Activated CD4-positive, alpha-beta T cell treated with anti-CD3 and anti-CD28 coated beads, Interleukin-2, Interleukin-6, amounts not matched to agents 100 ng/mL and 50 ng/mL, durations not matched to agents 16 hours and 8 hours (primary cell): ENCODE measurements around the gene ETFA.
"Not testable (repeated sequence)": the region's sequence is repeated elsewhere in the genome, so short reads cannot be mapped to it uniquely, and the experiment has no call there.

Experiments used
- DNase-seq: peaks from one replicate; pipeline ENCODE4 v3.0.0-alpha.2; 2020

The ETFA gene

GRCh38 chr15:76270876-76271275 is 40.4 kb downstream of the ETFA start:
- DNase-seq, result no peak

DNA sequence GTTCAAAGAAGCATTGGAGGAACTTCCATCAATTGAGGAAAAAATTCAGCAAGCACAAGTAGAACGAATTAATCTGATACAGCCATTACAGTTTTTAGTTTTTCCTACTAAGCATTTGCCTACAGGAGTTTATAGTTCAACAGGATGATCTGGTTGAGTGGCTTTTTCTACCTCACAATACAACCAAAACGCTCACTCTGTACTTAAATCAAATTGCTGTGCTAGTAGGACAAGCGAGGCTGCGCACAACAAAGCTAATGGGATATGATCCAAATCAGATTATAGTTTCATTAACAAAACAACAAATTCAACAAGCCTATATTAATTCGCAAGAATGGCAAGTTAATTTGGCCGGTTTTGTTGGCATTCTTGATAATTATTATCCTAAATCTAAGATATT is 44.2 kb downstream of the ETFA start:
- no peak for DNase-seq

- DNase-seq, result not testable (repeated sequence)
These were observed 45.5 kb downstream of the ETFA start for GRCh38 chr15:76265769-76266168.

DNA sequence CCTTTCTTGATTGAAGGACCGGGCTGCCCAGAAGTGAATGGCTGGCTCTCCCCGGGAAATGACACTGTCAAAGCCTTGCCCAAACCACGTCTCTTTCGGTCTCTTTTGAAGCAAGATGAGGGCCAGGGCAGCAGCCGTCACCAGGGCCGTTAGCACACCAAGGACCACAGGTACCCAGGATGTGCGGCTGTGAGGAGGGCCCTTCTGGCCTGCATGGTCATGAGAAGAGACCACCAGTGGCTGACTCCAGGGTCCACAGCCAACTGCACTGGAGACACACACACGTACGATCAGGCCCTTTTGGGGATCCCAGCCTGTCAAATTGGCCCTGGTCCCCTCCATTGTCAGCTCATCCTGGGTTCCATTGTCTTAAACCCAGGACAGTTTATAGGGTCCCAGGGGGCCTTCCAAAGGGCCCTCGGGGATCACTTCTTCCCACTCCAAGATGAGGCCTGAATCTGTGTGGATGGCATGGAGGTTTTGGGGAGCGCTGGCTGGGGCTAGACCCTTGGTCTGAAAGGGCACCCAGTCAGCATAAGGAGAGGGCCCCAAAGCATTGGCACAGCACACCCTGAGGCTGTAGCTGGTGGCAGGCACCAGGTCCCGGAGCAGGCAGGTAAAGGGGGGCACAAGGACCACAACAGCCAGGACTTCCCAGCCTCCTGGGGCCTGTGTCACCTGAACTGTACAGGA is 50.9 kb downstream of the ETFA start:
- no peak for DNase-seq

DNA sequence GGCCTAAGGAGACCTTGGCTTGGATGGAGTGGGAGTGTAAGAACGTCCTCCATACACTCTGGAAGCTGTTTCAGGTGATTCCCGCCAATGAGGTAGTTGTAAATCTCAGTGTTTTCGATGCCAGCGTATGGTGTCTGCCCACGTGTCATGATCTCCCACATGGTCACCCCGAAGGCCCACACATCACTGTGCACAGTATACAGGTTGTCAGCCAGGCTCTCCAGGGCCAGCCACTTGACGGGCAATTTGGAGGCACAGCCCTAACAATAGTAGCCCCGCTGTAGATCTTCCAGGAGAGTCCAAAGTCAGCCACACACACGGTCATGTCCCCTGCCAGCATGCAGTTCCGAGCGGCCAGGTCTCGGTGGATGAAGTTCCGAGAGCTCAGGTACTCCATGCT is 51.9 kb downstream of the ETFA start:
- DNase-seq, result no peak

DNA sequence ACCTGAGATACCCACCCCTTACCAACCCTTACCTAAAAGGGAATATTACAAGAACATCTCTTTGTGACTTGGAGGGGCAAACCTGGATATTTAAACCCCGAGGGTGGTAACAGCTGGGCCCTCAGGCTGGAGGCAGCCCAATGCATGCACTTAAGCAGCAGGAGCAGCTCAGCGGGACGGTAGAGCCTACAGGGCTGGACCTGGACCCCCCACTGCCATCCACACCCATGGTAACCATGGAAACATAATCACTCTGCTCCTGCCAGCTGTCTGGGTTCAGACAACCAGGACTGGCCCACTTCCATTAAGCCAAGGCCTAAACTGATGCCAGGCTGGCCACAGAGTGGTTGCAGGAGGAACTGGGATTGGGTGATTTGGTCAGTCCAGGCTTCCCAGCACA is 52.8 kb downstream of the ETFA start:
- DNase-seq, result no peak

DNA sequence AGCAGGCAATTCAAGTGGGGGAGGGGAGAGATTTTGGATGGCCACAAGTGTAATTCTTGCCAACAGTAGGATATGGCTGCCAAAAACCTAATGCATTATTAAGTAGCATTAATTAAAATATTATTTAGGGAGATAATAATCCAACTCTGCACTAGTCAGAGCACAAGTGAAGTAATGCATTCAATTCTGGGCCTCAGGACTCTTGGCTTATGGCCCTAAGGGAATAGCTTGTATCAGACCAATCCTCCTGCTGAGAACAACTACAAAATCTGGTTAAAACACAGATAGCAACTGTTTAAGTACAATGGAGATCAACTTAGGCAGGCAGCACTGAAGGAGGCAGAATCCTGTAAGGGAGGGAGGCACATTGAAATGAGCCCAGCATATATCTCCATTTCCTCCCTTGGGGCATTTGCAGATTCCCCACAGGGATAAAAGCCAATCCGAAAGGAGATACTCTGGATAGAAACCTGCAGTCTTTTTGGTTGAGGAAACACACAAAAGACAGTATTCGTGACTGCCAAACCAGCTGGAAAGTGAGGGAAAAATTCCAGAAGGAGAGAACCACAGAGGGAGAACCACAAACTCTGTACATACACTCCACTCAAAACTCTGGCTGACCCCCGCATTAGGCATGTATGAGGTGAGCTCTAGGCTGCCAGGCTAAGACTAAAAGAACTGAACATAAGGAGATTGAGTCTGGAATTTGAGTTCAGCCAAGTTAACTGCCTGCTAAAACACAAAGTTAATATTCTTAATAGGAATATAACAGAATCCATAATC is 57.4 kb downstream of the ETFA start:
- no peak for DNase-seq

DNA sequence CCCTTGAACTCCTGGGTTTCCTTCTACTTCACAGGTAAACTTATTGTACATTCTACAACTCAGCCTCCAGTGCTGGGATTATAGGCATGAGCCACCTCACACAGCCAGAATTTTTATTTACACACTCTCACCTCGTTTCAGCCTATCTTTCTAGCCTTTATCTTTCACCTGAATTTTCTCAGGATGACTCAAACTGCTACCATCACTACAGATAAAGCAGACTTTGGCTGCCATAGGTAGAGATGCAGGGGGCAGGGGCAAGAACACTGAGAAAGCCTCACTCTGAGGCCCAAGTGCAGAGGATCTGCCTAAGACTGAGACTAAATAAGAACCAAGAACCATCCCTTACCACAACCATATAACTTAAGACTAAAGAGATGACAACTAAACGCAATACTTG is 59.0 kb downstream of the ETFA start:
- DNase-seq, result peak; percentile 10

DNA sequence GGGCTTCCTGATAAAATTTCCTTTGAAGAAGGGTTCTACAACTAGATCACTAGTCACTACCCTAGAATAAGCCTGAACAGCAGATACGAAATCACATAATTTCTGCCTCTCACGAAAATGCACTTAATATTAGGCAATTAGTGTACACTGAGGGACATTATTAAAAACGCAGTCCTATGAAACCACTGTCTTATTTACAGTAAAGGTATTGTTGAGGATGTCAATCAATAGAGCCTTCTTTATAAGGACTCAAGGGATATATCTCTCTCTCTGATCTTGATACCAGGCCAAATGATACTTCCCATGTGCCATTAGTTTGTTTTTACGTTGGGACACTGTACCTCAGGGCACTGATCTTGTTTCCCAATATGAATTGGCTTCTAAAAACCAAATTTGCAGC is 59.6 kb downstream of the ETFA start:
- no peak for DNase-seq

DNA sequence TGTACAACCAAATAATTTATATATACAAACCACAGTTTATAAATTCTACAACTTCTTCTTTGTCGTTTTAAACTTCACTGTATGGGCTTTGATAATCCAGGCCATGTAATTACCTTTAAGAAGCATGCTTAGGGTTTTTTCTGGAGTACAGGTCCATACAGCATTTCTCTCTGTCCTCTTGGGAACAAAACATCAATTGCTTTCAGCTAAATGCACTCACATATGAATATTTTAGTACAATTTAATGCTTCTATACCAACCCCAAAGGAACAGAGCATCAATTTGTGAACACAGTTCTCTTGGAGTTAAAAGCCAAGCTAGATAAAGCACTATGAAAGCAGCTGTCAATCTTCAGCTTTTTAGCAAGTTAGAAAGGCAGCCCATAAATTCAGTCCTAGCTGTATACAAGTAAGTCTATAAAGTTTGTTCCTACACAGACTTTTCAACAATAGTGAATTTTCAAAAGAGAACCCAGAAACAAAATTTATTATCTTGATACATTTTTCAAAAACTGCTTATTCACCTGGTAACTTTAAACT is 66.1 kb downstream of the ETFA start:
- no peak for DNase-seq

- DNase-seq, result no peak
These were observed 71.5 kb downstream of the ETFA start for GRCh38 chr15:76239786-76240185.

DNA sequence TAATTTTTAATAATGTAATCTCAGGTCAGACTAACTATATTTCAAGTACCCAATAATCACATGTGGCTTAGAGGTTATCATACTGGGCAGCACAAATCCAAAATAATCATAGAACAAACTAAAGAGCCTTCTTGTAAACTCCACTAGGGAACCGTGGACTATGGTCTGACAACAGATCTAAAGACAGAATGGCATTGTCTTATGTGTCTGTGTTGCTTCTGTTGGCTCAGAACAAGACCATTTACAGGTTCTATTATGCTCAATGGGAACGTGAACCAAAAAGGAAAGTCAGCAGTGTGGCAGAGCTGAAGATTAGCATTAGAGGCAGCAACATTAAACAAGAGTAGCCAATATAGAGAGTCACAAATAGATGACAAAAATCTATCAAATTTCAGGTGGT is 74.9 kb downstream of the ETFA start:
- no peak for DNase-seq

DNA sequence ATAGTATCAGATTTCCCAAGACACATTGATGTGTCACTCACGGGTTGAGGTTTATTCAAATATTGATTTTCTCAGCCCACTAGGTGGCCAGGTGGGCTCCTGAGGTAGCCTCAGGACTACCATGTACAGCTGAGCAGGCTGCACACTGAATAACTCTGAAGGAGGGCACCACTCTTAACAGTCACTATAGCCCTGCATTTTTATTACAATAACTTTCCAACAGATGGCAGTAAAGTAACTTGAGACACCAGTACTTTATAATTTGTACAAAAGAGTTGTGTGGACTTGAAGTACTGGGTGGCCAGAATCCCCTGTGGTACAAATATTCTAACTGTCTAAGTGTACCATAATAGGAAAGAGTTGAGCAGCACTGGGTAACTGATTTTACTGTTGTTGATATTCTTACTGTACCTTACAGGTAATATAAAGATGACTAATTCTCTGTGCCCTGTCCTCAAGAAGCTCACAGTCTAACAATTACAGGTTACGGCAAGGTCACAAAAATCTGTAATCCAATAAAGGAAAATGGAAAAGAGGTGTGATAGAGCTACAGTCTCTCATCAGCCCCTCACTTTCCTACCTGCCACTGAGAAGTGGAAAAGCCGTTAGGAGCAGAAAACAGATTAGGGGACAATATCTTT is 76.0 kb downstream of the ETFA start:
- peak; percentile 47 for DNase-seq

DNA sequence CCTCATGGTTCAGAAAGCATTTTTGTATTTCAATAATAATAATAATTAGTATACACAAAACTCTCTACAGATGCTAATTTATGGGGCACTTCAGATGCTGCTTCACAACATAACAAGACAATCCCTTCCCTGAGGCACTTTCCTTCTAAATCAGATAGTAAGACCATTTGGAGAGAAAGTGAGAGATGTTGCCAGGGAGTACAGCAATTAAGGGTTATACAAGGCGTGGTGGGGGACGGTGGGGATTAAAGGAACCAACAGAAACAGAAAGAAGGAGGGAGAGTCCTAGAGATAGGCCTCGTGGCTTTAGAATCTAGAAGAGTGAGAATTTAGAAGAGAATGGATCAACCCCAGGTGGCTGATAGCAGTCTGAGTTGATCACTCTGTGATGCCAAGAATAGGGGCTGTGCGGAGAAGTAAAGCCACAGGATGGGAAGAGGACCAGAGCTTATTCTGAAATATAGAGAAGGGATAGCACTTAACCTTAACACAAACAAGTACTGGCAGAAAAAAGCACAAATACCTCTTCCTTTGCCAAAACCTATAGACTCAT is 76.9 kb downstream of the ETFA start:
- DNase-seq, result no peak

DNA sequence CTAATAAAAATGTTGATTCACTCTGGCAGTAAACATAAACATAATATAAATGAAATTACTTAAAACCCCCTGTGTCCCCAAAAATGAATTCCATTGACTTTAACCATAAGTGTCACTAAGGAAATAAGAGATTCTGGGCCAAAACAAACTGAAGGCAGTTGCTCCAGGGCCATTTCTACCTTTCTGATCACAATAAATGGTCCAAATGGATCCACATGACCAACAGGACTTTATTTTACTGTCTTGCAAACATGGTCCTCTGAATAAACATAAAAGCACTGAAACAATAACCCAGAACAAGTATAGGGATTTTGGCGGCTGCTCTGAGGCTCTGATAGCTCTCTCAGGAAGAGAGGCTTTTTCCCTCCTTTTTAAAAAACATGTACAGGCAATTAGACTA is 77.3 kb downstream of the ETFA start:
- no peak for DNase-seq

GRCh38 chr15:76229266-76229665 is 82.0 kb downstream of the ETFA start:
- no peak for DNase-seq

- DNase-seq, result no peak
These were observed 87.7 kb downstream of the ETFA start for GRCh38 chr15:76223521-76223920.

DNA sequence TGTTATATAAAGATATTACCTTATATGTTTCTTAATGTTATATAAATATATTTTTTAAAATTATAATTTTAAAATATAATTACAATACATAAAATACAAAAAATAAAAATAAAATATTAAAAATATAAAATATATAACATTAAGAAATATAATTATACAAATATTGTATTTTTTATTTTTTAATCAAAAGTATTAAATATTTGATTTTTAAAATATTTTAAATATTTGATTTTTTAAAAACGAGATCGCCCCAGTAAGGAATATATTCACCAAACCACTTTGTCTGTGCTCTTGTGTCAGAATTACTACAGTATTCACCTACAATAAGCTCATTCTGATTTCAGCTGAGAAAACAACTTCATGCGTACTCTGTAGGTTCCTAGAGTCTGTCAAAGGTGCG is 89.1 kb downstream of the ETFA start:
- no peak for DNase-seq

DNA sequence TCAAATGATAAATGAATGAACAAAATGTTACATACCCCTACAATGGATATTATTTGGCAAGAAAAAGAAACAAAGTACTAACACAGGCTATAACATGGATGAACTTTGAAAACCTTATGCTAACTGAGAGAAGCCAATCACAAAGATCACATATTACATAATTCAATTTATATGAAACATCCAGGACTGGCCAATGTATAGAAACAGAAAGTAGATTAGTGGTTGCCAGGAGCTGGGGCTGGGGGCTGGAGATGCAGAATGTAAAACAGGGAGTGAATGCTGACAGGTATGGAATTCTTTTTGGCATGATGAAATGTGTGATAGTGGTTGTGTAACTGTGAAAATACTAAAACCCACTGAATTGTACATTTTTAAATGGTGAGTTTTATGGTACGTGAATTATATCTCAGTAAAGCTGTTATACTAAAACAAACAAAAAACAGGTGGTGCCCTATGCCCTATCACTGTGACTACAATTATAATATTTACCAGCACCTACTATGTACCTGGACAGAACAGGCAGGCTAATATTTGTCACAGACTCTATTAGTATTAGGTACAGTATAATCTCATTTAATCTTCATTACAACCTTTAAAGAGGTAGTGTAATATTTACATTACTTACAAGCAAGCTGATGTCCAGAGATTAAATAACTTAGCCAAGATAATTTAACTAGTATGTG is 90.0 kb downstream of the ETFA start:
- DNase-seq, result no peak

GRCh38 chr15:76217882-76218217 is 93.4 kb downstream of the ETFA start:
- DNase-seq, result no peak

DNA sequence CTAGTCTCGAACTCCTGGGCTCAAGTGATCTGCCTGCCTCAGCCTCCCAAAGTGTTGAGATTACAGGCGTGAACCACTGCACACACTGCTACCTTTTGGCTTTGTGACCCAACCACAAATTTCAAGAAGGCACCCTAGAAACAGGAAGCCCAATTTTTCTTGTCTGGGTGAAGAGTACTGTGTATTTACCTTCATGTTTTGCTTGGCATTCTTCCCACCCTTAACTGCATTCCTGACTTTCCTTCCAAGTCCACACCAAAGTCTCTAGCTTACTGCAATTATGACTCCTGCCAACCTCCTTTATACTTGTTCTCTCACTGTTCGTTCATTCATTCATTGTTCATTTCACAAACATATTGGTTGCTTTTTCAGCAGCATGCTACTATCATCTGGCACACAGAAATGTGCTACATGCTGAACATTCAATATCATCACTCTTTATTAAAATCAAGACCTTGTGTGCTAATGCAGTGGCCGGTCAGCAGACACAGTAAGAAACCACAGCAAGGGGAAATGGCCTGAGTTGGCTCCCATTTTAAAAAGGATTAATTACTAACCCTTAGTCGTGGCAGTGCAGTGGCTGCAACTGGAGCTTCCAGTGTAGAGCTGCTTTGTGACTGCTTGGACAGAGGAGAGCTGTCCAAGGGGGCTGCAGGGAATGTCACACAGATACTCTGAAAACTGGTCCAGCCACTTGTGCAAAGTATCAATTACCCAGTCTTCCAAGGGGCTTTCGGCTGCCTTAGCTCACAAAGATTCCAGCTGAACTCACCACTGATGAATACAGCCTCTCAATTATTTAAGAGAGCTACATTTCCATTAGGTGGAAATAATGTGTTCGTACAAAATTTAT is 94.0 kb downstream of the ETFA start:
- no peak for DNase-seq

DNA sequence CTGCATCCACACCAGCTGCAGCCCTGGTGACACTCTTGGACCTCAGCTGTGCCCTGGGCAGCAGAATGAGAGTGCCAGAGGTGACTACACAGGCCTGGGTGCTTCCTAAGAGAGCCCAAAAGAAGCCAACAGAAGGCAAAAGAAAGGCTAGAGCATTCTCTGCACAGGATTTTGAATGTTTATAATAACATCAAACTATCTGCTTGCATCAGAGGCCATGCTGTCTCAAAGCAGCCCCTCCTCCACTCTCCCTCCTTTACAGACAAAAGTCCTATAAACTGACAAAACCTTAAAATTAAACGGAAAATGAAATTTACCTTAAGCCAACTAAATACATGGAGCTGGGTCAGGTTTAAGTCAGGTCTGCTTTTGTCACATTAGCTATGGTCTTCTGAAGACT is 95.6 kb downstream of the ETFA start:
- no peak for DNase-seq
